Measurements from ENCODE around the gene BSN.

- TF ChIP-seq CTCF (IDR thresholded peaks at IDR 0.05) = no peak
- TF ChIP-seq POLR2A (IDR thresholded peaks at IDR 0.05) = no peak
Measured at GRCh38 chr3:49675912-49676311, 121.6 kb downstream of the BSN start.

All from right lobe of liver (tissue), 4 donors.